Suprapubic skin (tissue), 4 donors: Measurements from ENCODE around the gene SLC30A2.

Experiments used
- CTCF ChIP-seq, 2 donors: fragments of 200-600 bp in 1 of 2; fragments of 450-650 bp in 1 of 2; sonication (generic) in 1 of 2; IDR thresholded peaks; one replicate each; pipeline ENCODE4 v1.5.1; 2016 to 2019; ENCODE audit warnings: antibody characterized with exemption in 2 of 2, mild to moderate bottlenecking in 1 of 2, moderate library complexity in 1 of 2
- EP300 ChIP-seq: sonication (generic); formaldehyde crosslinking; IDR thresholded peaks from one replicate; pipeline ENCODE4 v1.6.1; 2017; ENCODE audit warnings: antibody characterized with exemption
- POLR2A ChIP-seq, 2 donors: fragments of 450-650 bp; IDR thresholded peaks; one replicate each; pipeline ENCODE4 v1.6.1; 2017; ENCODE audit warnings: antibody characterized with exemption in 2 of 2, mild to moderate bottlenecking in 2 of 2, moderate library complexity in 2 of 2
- POLR2AphosphoS5 ChIP-seq, 3 donors: sonication (generic); formaldehyde crosslinking; IDR thresholded peaks; one replicate each; pipeline ENCODE4 v1.6.1; 2017; ENCODE audit warnings: antibody characterized with exemption in 3 of 3

- TF ChIP-seq POLR2AphosphoS5 (IDR thresholded peaks at IDR 0.05): no peak
- no peak for TF ChIP-seq POLR2A (IDR thresholded peaks at IDR 0.05)
- TF ChIP-seq CTCF (IDR thresholded peaks at IDR 0.05): no peak
- no peak for TF ChIP-seq EP300
Observed at GRCh38 chr1:26041401-26041800, 4.5 kb downstream of the SLC30A2 start.
